Endodermal cell (in vitro differentiated cells): ENCODE data around the gene PEDS1. TPM values are rescaled to one million over a fixed set of nuclear protein-coding genes. Genes with fewer than 3 reads are reported as not detected.

Experiments
- DNase-seq: peaks from one replicate; pipeline ENCODE4 v3.0.0-alpha.2; 2017
- H3K27ac ChIP-seq: 2 replicates; pipeline ENCODE4 v1.5.1; 2013; ENCODE audit warnings: mild to moderate bottlenecking, low read depth, low read length, moderate library complexity
- H3K27me3 ChIP-seq: 2 replicates; pipeline ENCODE4 v1.6.1; 2013; ENCODE audit warnings: mild to moderate bottlenecking, low read length, moderate library complexity; ENCODE audit not compliant: insufficient read depth, control insufficient read depth, poor library complexity, severe bottlenecking
- H3K36me3 ChIP-seq: 2 replicates; pipeline ENCODE4 v1.7.0; 2013; ENCODE audit warnings: mild to moderate bottlenecking, low read length, moderate library complexity; ENCODE audit not compliant: control insufficient read depth, insufficient read depth
- H3K4me1 ChIP-seq: one replicate; pipeline ENCODE4 v1.7.0; 2013; ENCODE audit warnings: low read length; ENCODE audit not compliant: control insufficient read depth, insufficient read depth
- H3K4me3 ChIP-seq: 2 replicates; pipeline ENCODE4 v1.5.1; 2013; ENCODE audit warnings: mild to moderate bottlenecking, low read length, moderate library complexity
- H3K9ac ChIP-seq: 2 replicates; pipeline ENCODE4 v1.6.1; 2013; ENCODE audit warnings: mild to moderate bottlenecking, low read length, moderate library complexity; ENCODE audit not compliant: poor library complexity, severe bottlenecking; ENCODE audit errors: extremely low read depth
- H3K9me3 ChIP-seq: 2 replicates; pipeline ENCODE4 v1.6.1; 2013; ENCODE audit warnings: mild to moderate bottlenecking, low read length, moderate library complexity; ENCODE audit not compliant: control insufficient read depth
- H3K27ac Mint-ChIP-seq: 2 replicates; pipeline ENCODE4 v1.8.0; 2020; ENCODE audit warnings: mixed read lengths
- H3K27me3 Mint-ChIP-seq: 2 replicates; pipeline ENCODE4 v1.8.0; 2021; ENCODE audit warnings: mild to moderate bottlenecking, mixed read lengths; ENCODE audit not compliant: insufficient read depth
- H3K36me3 Mint-ChIP-seq: 2 replicates; pipeline ENCODE4 v1.8.0; 2020; ENCODE audit warnings: low read depth, mixed read lengths
- H3K4me1 Mint-ChIP-seq: 2 replicates; pipeline ENCODE4 v1.8.0; 2020; ENCODE audit warnings: mixed read lengths
- H3K4me3 Mint-ChIP-seq: 2 replicates; pipeline ENCODE4 v1.8.0; 2020; ENCODE audit warnings: mild to moderate bottlenecking, moderate library complexity, mixed read lengths
- H3K9me3 Mint-ChIP-seq: 2 replicates; pipeline ENCODE4 v1.8.0; 2020; ENCODE audit warnings: mild to moderate bottlenecking, mixed read lengths
- CTCF ChIP-seq: fragments of 200-600 bp; sonication (generic); conservative IDR thresholded peaks from 2 replicates; pipeline ENCODE4 v1.5.0; 2021; ENCODE audit warnings: antibody characterized with exemption, mild to moderate bottlenecking
- WGBS, 2 experiments: methylation state at CpG; one replicate each; pipeline versions ENCODE4 v1.1.5 to v1.1.7; 2013; ENCODE audit warnings: missing lambda C conversion rate in 2 of 2, mixed read lengths in 1 of 2; ENCODE audit not compliant: insufficient coverage in 1 of 2, insufficient read length in 1 of 2; 5-methylcytosine and 5-hydroxymethylcytosine counted together
- total RNA-seq, 2 donors: library from RNA; stranded (reverse); fragmentation: NEBNext Ultra II Directional in 1 of 2; extraction: Animal tissue kit (Norgen Biotek cat#: 25700) in 1 of 2; gene quantifications; 2 replicates in 1 of 2; 3 replicates in 1 of 2; pipeline ENCODE4 v1.2.1, GENCODE V29; 2021

The PEDS1 gene
- total RNA-seq, 2 donors from 2014 or later = 28.0 to 30.9 TPM

DNA sequence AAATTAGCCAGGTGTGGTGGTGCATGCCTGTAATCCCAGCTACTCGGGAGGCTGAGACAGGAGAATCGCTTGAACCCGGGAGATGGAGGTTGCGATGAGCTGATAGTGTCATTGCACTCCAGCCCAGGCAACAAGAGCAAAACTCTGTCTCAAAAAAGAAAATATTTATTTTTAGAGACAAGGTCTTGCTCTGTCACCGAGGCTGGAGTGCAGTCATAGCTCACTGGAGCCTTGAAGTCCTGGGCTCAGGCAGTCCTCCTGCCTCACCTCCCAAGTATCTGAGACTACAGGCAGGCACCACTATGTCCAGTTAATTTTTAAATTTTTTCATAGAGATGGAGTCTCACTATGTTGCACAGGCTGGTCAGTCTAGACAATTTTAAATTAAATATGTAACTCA is 20.9 kb upstream of the PEDS1 start:
- Mint-ChIP-seq H3K27me3 (peaks cover under 1% of the 10 kb centered on the region), H3K4me3 (no peak overlapping the region), H3K27ac (no peak overlapping the region), H3K36me3 (peaks cover 2% of the 10 kb centered on the region), H3K9me3 (peaks cover 3% of the 10 kb centered on the region), H3K4me1 (peaks cover 8% of the 10 kb centered on the region)
- Histone ChIP-seq H3K36me3 (no peaks in the 10 kb centered on the region), H3K27ac (no peak overlapping the region), H3K27me3 (no peaks in the 10 kb centered on the region), H3K9me3 (no peaks in the 10 kb centered on the region), H3K4me3 (no peak overlapping the region), H3K9ac (no peak overlapping the region), H3K4me1 (no peaks in the 10 kb centered on the region)
- no peak for TF ChIP-seq CTCF
- no peak for DNase-seq
- 75 to 80% methylated on average over 1 to 5 of the region's 5 CpGs for WGBS, 2 experiments

GRCh38 chr20:50172347-50173013 is 19.0 kb upstream of the PEDS1 start:
- Histone ChIP-seq H3K27ac (peak overlapping the region; percentile 61), H3K9ac (peak overlapping the region; percentile 69)
- no peak for TF ChIP-seq CTCF

DNA sequence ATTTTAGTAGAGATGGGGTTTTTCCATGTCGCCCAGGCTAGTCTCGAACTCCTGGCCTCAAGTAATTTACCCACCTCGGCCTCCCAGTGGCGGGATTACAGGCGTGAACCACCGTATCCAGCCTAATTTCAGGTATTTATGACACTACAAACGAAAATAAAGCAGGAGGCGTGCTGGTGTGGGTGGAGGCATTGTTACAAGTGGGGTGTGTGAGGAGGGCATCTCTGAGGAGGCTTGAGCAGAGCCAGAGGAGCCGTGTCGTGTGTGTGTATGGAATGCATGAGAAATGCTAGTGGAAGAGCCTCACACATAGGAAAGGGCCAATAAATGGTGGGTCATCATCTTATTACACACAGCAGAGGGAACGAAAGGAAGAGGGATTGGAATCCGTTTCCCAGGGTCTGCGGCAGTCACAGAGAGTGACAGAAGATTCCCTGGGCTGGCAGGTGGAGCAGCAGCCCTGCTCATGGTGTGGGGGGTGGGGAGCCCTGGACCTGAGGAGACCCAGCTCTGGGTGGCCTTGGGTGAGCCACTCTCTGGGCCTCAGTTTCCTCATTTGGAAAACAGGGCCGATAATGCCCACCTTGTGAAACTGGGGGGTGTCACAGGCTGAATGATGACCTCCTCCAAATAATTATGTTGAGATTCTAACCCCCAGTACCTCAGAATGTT is 17.2 kb upstream of the PEDS1 start:
- H3K27ac Mint-ChIP-seq = no peak overlapping the region
- H3K4me3 Mint-ChIP-seq = no peak overlapping the region

More at GRCh38 chr20:50172347-50173013, 19.0 kb upstream of the PEDS1 start:
- Mint-ChIP-seq H3K36me3 (peaks cover 3% of the 10 kb centered on the region), H3K4me1 (peaks cover 8% of the 10 kb centered on the region), H3K9me3 (peaks cover 5% of the 10 kb centered on the region), H3K27ac (peak overlapping the region; percentile 95), H3K4me3 (peak overlapping the region; percentile 70), H3K27me3 (peaks cover 2% of the 10 kb centered on the region)
- peak overlapping the region; percentile 82 for H3K4me3 ChIP-seq
- peak; percentile 98 for DNase-seq
- 6% methylated on average over 36 of the region's 36 CpGs; no CpG with 5 or more reads in 1 of the 2 experiments for WGBS, 2 experiments
- no peaks in the 10 kb centered on the region for H3K36me3 ChIP-seq
- H3K27me3 ChIP-seq = no peaks in the 10 kb centered on the region
- no peaks in the 10 kb centered on the region for H3K9me3 ChIP-seq
- H3K4me1 ChIP-seq = no peaks in the 10 kb centered on the region

More for the DNA sequence above, 17.2 kb upstream of the PEDS1 start:
- Mint-ChIP-seq H3K4me1 (peaks cover 14% of the 10 kb centered on the region), H3K9me3 (peaks cover 5% of the 10 kb centered on the region), H3K27me3 (peaks cover 2% of the 10 kb centered on the region), H3K36me3 (peaks cover 2% of the 10 kb centered on the region)
- Histone ChIP-seq H3K27ac (no peak overlapping the region), H3K36me3 (no peaks in the 10 kb centered on the region), H3K9me3 (no peaks in the 10 kb centered on the region), H3K9ac (no peak overlapping the region), H3K4me1 (no peaks in the 10 kb centered on the region), H3K27me3 (no peaks in the 10 kb centered on the region), H3K4me3 (no peak overlapping the region)
- no peak for DNase-seq
- no peak for TF ChIP-seq CTCF
- WGBS, 2 experiments = 91 to 93% methylated on average over 11 to 14 of the region's 14 CpGs
